Measurements from ENCODE around the gene JPH2.

The JPH2 gene

DNA sequence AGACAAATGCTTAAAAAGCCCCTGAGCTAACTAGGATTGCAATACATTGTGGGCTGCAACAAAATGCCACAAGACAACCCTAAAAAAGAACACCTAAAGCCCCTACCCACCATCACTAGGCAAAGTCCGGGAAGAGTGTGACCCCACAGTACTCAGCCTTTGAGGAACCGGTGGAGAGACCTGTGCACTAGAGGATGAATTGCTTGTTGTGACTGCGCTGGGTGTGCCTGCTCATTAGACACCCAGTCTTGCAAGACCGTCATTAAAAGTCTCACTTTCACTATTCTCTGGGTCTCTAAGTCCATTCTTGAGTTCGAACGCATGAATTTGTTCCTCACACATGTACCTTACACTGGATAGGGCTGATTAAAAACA is 88.7 kb downstream of the JPH2 start:
- no peak for DNase-seq

DNA sequence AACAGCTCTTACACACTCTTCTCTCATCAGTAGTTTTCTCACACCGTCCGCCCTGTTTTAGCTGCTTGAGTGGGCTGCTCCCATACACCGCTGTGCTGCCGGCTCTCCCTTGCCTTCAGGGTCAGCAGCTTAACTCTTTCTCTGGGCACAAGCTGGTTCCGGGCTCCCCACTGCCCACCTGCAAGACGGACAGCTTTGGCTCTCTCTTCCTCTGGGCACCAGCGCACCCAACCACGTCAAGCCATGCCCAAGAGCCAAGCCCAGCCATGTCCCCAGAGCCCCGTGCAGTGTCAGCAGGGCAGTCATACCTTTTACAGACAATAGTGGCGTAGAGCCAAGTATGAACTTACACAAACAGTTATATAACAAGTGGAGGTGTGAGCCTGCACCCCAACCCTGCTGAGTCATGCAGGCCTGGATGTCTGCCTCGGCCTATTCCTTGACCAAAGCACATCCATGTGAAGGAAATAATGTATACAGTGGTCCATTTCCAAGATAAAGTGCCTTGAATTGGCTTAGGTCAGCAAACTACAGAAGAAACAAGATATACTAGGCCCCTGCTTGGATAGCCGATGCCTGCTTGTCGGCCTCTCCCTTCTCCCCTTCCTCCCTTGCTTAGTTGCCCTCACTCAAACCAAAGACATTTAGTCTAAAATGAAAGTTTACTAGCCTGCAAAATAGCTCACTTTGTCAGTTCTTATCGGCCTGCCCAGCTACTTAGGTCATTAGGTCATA is 89.3 kb downstream of the JPH2 start:
- DNase-seq = no peak

DNA sequence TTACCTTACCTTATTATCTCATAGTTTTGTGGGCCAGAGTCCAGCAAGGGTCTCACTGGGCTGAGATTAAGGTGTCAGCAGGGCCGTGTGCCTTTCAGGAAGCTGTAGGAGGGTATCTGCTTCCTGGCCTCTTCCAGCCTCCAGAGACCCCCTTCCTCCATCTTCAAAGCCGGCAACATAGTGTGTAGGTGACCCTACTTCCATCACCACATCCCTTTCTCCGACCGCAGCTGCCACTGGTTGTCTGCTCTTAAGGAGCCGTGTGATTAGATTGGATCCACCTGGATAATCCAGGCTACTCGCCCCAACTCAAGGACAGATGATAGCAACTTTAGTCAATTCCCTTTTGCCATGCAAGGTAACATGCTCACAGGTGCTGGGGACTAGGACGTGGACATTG is 91.2 kb downstream of the JPH2 start:
- no peak for DNase-seq

DNA sequence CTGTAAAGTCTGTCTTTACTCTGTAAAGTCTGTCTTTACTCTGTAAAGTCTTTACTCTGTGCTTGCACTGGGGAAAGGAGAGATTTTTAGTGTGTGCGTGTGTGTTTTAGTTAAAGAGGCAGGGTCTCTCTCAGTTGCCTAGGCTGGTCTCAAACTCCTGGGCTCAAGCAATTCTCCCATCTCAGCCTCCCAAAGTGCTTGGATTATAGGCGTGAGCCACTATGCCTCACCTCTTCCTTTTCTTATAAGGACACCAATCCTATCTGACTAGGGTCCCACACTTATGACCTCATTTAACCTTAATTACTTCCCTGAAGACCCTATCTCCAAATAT is 93.8 kb downstream of the JPH2 start:
- DNase-seq = no peak

DNA sequence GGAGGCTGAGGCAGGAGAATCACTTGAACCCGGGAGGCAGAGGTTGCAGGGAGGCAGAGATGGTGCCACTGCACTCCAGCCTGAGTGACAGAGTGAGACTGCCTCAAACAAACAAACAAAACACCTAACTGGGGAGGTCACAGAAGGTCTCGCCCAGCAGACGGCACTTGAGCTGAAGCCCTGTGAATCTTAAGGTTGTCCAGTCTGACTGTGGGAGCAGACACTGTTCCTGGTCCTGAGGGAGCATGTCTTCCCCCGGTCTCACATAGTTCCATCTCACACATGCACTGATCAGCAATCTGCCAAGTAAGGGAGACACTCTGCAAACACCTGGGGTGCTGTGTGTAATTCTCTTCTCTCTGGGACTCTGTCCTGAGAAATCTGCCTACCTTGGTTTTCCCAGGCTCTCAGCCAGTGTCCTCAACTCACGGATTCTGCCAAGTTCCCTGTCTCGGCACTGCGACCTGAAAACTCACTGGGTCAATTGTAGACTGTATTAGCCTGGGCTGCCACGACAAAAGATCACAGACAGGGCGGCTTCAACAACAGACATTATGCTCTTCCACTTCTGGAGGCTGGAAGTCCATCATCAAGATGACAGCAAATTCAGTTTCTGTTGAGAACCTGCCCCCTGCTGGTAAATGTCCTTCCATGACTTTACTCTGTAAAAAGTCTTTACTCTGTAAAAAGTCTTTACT is 94.3 kb downstream of the JPH2 start:
- DNase-seq = peak; percentile 3

DNA sequence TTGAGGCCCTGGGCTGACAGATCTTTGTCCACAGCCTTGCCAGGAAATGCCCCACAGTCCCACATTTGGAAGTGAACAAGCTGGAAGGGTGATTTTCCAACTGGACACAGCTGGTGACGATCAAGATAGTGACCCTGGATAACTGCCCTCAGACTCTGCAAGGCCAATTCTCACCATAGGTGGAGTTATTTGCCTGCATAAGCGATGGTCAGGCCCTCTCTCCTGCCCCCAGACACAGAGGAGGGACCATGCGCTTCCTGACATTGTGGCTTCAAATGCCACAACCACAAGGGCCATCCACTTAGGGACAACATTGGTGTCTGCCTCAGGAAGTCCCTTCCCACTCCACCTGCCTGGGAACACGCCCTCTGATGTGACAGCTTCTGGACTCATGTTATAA is 96.0 kb downstream of the JPH2 start:
- DNase-seq = no peak

DNA sequence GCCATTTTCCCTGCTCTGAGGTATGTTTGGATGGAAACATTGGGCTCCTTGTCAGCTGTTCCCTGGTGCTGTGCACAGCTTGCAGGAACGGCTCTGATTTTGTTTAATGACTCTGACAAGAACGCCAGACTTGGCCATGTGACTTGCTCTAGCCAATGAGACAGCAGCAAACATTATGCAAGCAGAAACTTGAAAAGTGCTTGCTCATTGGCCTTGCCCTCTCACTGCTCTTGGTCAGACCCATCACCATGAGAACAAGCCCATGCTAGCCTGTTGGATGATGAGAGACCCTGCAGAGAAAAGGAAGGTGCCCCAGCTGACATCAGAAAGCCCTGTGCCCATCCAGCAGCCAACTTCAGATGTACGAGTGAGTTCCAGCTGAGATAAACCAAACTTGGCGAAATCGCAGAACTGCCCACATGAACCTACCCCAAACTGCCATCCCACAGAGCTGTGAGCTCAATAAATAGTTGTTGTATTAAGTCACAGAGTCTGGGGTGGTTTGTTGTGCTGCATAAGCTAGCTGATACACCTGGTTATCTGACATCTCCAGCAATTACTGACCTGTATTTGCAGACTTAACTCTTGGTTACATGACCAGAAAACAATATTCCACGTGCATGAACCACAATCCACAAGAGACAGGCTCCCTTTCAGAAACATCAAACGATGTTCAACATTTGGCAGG is 96.9 kb downstream of the JPH2 start:
- DNase-seq = no peak

DNA sequence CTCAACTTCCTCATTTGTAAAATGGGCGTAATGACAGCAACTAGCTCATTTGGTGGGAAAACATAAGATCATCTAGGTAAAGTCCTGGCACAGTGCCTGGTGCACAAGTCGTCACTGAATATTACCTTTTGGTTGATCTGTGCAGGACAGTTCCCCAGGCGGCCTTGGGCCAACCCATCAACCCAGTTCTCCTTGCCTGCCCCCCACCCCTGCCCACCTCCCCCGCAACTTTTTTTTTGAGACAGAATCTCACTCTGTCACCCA is 99.2 kb downstream of the JPH2 start:
- no peak for DNase-seq

DNA sequence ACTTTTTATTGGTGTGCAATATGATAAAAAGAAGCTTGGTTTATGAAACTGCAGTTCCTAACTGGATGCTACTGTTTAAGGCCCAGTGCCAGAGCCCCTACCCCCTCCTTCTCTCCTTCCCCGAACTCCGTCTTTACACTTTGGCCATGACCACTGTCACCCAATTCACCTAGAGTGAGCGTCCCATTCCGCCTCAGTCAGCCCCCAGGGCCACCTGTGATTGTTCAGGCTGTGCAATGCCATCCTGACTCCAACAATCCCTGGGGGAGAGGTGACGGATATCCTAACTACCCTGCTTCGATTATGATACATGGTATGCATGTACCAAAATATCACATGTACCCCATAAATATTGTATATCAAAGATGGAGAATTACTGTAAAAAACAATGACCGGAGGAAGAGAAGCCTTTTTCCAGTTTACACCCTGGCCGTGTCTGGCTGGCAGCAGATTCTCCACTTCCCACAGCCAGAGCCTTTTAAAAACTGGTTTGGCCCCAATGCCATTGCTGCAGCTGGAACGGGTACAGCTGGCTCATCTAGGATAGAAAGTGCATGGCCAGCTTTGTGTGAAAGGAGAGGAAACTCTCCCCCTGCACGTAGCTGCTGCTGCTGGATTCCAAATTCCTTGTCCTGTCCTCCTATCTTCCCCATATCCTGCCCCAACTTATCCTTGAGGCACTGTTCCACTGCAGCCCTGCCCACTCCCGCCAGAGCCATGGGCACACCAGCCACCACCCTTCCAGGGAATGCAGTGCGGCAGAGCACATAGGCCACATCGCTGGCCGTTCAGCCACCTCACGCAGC is 99.7 kb downstream of the JPH2 start:
- peak; percentile 18 for DNase-seq

DNA sequence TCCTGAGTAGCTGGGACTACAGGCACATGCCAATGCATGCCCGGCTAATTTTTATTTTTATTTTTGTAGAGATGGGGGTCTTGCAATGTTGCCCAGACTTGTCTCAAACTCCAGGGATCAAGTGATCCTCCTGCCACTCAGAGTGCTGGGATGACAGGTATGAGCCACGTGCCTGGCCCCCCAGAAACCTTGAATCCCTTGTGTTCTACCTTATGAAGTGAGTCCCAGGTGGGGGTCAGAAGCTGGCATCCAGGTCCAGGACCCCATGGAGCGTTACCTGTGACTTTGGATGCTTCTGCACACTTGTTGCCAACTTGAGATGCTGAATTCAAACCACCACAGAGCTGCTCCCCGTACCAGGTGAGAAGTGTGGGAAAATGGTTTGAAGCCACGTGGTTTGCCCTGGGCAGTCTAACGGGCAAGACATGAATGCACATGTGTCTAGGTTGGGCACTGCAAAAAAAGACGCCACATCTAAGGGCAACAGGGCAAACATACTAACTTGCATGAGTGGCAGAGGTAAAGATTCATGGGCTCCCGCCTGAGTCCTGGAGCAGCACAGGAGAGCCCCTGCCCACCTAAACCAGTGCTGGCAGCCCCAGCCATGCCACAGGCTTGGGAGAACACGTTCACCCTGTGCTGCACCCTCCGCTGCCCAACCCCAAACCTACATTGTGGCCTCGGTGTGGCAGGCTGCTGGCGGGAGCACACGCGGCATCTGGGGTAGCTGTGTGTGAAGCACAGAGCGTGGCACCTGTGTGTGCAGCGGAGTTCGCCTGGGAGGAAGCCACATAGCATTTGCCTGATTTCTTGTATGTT is 101.2 kb downstream of the JPH2 start:
- no peak for DNase-seq

DNA sequence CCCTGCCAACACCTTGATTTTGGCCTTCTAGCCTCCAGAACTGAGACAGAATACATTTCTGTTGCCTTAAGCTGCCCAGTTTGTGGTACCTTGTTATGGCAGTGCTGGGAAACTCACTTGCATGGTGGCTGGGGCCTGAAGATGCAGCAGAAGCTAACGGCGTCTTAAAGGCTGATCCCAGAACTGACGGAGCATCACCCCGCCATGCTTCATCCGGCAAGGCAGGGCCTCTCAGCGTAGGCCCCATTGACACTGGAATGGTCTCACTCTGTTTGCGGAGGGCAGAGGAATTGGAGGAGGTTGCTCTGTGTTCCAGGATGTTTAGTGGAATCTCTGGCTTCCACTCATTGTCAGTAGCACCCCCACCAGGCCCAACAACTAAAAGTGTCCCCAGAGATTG is 102.1 kb downstream of the JPH2 start:
- DNase-seq = no peak

DNA sequence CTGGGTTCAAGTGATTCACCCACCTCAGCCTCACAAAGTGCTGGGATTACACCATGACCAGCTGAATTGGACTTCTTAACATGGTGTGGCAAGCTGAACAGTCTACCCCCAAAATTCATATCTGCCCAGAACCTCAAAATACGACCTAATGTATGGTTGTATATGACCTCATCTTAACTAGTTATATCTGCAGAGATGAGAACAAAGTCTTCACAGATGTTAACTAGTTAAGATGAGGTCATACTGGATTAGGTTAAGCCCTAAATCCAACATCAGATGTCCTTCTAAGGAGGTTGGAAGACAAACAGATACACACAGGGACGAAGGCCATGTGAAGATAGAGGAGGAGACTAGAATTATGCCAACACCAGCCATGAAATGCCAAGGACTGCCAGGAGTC is 102.5 kb downstream of the JPH2 start:
- DNase-seq = no peak

DNA sequence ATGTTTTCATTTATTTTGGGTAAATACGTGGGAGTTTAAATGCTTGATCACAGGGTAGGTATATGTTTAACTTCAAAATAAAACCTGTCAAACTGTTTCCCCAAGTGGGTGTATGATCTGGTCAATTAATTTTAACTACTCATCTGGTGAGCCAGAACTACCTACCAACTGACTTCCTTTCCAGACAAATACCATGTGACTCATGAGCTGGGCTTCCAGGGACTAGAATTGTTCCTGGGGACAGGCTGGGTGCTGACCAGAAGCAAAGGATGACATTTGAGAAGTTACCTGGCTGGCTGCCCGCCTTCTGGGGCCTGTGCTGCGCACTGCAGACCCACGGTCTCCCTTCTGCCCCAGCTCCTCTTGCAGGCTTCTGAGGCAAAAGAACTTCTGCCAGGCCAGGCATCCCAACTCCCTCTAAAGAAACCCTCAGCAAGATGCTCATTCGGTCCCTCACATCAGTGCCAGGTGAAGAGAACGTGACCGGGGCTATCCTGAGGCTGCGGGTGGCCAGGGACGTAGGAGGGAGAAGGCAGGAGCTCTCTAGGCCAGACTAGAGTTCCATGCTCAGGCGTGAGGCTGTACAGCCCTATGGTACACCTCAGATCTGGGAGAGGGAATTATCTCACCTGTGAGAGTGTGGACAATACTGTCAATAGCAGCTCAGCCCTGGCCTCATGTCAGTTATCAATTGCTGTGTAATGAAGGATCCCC is 103.6 kb downstream of the JPH2 start:
- no peak for DNase-seq

DNA sequence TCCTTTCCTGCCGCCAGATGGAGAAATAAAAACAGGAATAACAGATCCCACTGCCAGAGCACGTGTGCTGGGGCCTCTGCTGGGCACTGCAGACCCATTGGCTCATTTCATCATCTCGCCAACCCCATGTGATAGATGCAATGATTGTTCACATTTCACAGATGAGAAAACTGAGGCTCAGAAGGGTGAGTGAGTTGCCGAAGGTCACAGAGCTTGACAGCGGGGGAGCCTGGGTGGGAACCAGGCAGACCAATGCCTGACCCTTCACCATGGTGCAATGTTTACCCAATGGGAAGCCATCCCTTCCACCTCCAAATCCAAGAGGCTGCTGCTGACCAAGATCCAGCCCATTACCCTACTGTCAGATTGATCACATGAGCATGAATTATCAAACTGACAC is 105.1 kb downstream of the JPH2 start:
- no peak for DNase-seq

DNA sequence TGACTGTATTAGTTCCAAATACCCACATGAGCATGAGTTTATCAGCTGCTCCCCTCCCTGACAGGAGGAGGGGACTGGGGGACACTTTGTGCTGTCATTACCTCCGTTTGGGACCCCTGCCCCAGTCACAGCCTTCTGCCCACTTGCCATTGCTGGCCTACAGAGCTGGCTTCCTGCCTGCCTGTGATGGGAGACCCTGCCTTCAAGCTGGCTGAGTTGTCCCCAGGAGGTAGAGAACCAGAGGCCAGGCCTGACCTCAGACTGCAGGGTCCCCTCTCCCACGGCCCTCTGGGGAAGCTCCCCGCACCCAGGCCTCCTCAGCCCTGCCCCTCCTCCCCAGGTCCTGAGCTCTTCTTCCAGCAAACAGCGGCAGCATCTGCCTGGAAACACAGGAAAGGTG is 105.5 kb downstream of the JPH2 start:
- no peak for DNase-seq

DNA sequence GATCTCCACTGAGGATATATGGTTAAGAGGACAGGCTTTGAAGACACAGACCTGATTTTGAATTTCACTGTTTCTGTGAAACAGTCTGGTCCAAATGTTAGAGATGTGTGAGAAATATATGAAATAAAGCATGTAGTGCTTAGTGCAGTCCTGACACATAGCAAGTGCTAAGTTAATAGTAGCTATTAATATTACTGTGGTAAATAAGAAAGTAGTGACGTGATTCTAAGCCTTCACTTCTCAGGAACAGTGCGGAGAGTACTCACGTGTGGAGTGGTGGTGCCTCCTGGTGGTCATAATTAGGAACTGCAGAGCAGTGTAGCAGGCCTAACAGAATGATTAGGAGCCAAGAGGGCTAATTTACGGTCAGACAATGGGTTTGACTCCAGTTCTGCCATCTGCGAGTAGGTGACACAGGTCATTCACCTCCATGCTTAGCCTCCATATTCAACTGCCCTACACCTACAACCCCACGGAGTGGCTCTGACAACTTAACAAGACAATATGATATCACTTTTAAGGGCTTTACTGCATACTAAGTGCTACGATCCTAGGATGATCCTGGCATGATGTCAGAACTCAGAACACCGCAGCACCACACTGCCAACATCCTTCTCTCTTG is 106.2 kb downstream of the JPH2 start:
- DNase-seq = peak; percentile 86

DNA sequence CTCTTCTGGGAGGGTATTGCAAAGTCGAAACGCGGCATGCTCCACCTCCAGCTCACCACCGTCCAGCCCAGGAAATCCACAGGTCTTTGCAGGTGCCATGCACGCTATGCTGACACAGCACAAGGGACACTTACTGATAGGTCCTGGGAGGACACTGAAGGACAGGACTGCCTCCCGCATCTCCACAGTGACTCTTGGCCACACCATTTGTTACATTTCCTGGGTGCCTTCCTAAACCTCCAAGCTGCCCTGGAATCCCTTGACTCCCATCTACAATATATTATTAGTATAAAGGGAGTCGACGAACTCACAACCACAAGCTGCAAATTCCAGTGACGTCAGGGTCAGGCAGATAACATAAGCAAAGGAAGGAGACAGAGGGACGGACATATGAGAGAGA is 106.9 kb downstream of the JPH2 start:
- DNase-seq = no peak

DNA sequence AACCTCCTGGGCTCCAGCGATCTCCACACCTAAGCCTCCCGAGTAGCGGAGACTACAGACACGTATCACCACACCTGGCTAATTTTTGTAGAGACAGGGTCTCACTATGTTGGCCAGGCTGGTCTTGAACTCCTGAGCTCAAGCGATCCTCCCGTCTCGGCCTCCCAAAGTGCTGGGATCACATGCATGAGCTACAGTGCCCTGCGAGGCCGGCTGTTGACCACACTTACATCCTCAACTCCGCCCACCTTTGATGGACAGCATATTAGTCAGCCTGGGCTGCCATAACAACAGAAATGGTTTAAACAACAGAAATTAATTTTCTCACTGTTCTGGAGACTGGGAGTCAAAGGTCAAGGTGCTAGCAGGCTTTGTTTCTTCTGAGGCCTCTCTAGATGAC is 107.7 kb downstream of the JPH2 start:
- no peak for DNase-seq

DNA sequence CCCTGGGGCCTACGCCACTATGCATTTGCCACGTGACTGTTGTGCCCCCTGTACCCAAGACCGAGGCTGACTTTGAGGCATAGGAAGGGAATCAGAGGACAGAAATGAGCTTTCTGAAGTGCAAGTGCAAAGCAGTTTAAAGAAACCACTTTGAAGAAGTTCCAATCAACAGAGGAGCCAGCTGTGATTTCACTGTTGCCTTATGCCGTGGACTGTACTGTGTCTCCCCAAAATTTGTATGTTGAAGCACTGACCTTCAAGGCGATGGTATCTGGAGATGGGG is 111.1 kb downstream of the JPH2 start:
- no peak for DNase-seq

DNA sequence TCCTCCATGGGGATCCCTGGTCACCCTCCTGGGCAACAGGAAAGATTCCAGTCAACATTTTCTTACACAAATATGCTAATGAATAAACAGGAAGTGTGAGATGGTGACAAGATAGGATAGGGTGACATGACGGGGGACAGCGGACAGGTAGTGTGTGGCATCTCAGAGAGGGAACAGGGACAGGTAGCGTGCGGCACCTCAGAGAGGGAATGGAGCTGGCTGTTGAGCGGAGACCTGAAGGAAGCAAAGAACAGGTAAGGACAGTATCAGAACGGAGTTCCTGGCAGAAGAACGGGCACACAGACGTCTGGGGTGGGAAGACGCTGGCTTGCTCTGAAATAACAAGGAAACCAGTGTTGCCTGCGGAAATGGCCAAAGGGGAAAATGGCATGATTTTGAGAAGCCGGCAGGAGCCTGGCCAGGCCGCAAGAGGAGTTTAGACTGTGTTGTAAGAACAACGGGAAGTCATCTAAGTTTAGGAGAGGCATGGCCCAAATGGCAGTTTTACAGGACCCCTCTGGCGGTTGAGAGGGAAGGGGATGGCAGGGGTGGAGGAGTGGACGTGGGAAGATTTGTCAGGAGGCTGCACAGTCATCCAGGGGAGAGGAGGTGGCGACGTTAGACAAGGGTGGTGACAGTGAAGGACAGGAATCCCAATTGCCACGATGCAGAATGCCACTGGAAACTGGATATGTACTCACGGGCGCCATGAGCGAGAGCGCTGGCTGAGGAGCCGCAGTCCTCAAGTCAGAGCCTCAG is 111.6 kb downstream of the JPH2 start:
- no peak for DNase-seq
